ENCODE measurements around the gene TMEM270.

TMEM270 gene

DNA sequence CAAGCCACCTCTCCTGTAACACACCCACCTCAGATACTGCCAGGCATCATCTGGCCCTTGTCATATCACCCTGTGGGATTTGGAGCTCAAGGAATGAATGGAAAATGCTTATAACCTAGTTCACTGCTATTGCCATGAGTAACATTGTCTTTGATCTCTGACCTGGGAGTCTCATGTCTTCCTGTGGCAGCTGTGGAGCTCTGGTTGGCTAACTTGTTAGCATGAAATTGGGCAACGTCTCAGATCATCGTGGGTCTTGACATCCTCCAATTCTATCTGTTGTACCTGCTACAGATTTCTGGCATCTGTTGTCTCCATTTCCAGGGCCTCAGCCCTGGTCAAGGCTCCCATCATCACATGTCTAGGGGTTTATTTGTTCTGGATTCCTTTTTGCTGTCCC lies 2.2 kb upstream of the TMEM270 start:
- Histone ChIP-seq H3K36me3 (ENCODE audit: insufficient read depth) (no peaks in the 10 kb centered on the region), H3K4me2 (no peak overlapping the region), H3K4me1 (ENCODE audit: low read depth, poor library complexity, severe bottlenecking) (peaks cover 5% of the 10 kb centered on the region), H3K4me3 (IDR thresholded peaks at IDR 0.05; ENCODE audit: insufficient read depth, low read depth, low read length) (no peak overlapping the region), H4K20me1 (ENCODE audit: insufficient read depth) (no peaks in the 10 kb centered on the region), H2AFZ (ENCODE audit: low read depth) (no peak overlapping the region), H3K79me2 (ENCODE audit: insufficient read depth, low read depth) (no peaks in the 10 kb centered on the region), H3K27me3 (ENCODE audit: insufficient read depth, low read depth) (peaks cover 23% of the 10 kb centered on the region; the same call in 1 of the 2 replicates), H3K27ac (no peak overlapping the region), H3K9ac (no peak overlapping the region)
- TF ChIP-seq, protein P1, sequence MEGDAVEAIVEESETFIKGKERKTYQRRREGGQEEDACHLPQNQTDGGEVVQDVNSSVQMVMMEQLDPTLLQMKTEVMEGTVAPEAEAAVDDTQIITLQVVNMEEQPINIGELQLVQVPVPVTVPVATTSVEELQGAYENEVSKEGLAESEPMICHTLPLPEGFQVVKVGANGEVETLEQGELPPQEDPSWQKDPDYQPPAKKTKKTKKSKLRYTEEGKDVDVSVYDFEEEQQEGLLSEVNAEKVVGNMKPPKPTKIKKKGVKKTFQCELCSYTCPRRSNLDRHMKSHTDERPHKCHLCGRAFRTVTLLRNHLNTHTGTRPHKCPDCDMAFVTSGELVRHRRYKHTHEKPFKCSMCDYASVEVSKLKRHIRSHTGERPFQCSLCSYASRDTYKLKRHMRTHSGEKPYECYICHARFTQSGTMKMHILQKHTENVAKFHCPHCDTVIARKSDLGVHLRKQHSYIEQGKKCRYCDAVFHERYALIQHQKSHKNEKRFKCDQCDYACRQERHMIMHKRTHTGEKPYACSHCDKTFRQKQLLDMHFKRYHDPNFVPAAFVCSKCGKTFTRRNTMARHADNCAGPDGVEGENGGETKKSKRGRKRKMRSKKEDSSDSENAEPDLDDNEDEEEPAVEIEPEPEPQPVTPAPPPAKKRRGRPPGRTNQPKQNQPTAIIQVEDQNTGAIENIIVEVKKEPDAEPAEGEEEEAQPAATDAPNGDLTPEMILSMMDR (conservative IDR thresholded peaks at IDR 0.05; ENCODE audit: low read depth, low read length), result no peak

DNA sequence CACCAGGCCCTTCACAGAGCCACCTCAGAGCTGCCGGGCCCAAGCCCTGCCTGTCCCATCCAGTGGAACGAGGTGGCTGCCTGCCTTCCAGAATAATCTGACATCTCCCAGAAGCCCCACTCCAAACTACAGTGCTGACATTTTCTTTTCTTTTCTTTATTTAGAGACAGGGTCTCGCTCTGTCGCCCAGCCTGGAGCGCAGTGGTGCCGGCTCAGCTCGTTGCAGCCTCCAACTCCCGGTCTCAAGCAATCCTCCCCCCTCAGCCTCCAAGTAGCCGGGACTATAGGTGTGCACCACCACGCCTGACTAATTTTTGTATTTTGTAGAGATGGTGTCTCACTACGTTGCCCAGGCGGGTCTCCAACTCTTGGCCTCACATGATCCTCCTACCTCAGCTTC lies 346 bp downstream of the TMEM270 start:
- H3K9ac ChIP-seq, result no peak overlapping the region
- no peak overlapping the region for H3K4me3 ChIP-seq (IDR thresholded peaks at IDR 0.05; ENCODE audit: insufficient read depth, low read depth, low read length)
- no peak overlapping the region for H3K27ac ChIP-seq
- TF ChIP-seq, protein P1 (conservative IDR thresholded peaks at IDR 0.05; ENCODE audit: low read depth, low read length), result no peak
- H2AFZ ChIP-seq (ENCODE audit: low read depth), result no peak overlapping the region
- peaks cover 16% of the 10 kb centered on the region; the same call in 1 of the 2 replicates for H3K27me3 ChIP-seq (ENCODE audit: insufficient read depth, low read depth)
- no peaks in the 10 kb centered on the region for H3K79me2 ChIP-seq (ENCODE audit: insufficient read depth, low read depth)
- no peaks in the 10 kb centered on the region for H4K20me1 ChIP-seq (ENCODE audit: insufficient read depth)
- no peaks in the 10 kb centered on the region for H3K36me3 ChIP-seq (ENCODE audit: insufficient read depth)
- no peaks in the 10 kb centered on the region for H3K4me1 ChIP-seq (ENCODE audit: low read depth, poor library complexity, severe bottlenecking)
- no peak overlapping the region for H3K4me2 ChIP-seq

DNA sequence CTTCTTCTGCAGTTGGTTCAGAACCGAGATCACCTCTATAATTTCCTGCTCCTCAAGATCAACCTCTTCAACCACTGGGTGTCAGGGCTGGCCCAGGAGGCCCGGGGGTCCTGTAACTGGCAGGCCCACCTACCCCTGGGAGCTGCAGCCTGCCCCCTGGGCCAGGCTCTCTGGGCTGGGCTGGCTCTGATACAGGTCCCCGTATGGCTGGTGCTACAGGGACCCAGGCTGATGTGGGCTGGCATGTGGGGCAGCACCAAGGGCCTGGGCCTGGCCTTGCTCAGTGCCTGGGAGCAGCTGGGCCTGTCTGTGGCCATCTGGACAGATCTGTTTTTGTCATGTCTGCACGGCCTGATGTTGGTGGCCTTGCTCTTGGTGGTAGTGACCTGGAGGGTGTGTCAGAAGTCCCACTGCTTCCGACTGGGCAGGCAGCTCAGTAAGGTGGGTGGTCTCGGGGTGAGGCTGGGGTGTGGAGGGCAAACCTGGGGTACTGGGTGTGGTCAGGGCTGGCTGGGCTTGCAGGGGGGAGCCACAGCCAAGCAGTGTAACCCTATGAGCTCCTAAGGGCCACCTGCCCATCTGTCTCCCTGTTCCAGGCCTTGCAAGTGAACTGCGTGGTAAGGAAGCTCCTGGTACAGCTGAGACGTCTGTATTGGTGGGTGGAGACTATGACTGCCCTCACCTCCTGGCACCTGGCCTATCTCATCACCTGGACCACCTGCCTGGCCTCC lies 4.2 kb downstream of the TMEM270 start:
- no peak overlapping the region for H2AFZ ChIP-seq (ENCODE audit: low read depth)
- no peak overlapping the region for H3K9ac ChIP-seq
- H3K36me3 ChIP-seq (ENCODE audit: insufficient read depth), result no peaks in the 10 kb centered on the region
- peaks cover 2% of the 10 kb centered on the region for H3K4me1 ChIP-seq (ENCODE audit: low read depth, poor library complexity, severe bottlenecking)
- peaks cover 2% of the 10 kb centered on the region; the same call in 1 of the 2 replicates for H3K27me3 ChIP-seq (ENCODE audit: insufficient read depth, low read depth)
- H3K4me2 ChIP-seq, result no peak overlapping the region
- no peak overlapping the region for H3K4me3 ChIP-seq (IDR thresholded peaks at IDR 0.05; ENCODE audit: insufficient read depth, low read depth, low read length)
- H3K27ac ChIP-seq, result no peak overlapping the region
- no peaks in the 10 kb centered on the region for H3K79me2 ChIP-seq (ENCODE audit: insufficient read depth, low read depth)
- no peaks in the 10 kb centered on the region for H4K20me1 ChIP-seq (ENCODE audit: insufficient read depth)
- TF ChIP-seq, protein P1 (conservative IDR thresholded peaks at IDR 0.05; ENCODE audit: low read depth, low read length), result no peak

DNA sequence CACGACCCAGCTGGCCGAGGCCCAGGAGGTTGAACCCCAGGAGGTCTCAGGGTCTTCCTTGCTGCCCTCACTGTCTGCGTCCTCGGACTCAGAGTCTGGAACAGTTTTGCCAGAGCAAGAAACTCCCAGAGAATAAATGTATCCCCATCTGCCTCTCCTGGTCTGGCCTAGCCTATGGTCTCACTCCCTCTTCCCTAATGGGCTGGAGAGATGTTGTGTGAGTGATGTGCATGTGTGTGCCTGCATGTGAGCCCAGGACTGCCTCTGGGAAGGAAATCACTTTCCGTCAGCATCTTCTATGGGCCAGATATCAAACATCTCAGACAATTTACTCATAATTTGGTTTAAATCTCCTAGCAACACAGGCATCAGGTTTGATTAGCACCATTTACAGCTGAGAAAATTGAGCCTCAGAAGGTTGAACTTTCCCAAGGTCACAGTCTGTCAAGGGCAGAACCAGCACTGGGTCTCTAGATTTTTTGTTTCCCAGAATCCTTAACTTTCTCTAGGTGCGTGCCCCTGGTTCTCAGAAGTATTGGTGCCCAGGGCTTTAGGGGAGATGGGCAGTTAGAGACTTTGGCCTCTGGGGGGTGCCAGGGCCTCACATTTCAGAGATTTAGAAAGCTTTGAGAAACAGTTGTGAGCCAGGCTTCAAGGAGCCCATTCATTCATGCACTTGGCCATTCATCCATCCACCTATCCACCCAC lies 4.9 kb downstream of the TMEM270 start:
- TF ChIP-seq, protein P1 (conservative IDR thresholded peaks at IDR 0.05; ENCODE audit: low read depth, low read length), result peak; percentile 57; the same call in 1 of the 2 replicates

More for the DNA sequence above, 4.9 kb downstream of the TMEM270 start:
- no peak overlapping the region for H3K4me3 ChIP-seq (IDR thresholded peaks at IDR 0.05; ENCODE audit: insufficient read depth, low read depth, low read length)
- H3K36me3 ChIP-seq (ENCODE audit: insufficient read depth), result no peaks in the 10 kb centered on the region
- H3K9ac ChIP-seq, result no peak overlapping the region
- peaks cover 9% of the 10 kb centered on the region for H3K27me3 ChIP-seq (ENCODE audit: insufficient read depth, low read depth)
- H2AFZ ChIP-seq (ENCODE audit: low read depth), result no peak overlapping the region
- H3K4me2 ChIP-seq, result no peak overlapping the region
- no peaks in the 10 kb centered on the region for H4K20me1 ChIP-seq (ENCODE audit: insufficient read depth)
- H3K4me1 ChIP-seq (ENCODE audit: low read depth, poor library complexity, severe bottlenecking), result peaks cover 5% of the 10 kb centered on the region
- no peak overlapping the region for H3K27ac ChIP-seq
- H3K79me2 ChIP-seq (ENCODE audit: insufficient read depth, low read depth), result no peaks in the 10 kb centered on the region

Data from KMS-11 (cell line).